Measurements from ENCODE around the gene TOMM20.
"Not testable (repeated sequence)": the region's sequence is repeated elsewhere in the genome, so short reads cannot be mapped to it uniquely, and the experiment has no call there.

Gene TOMM20

DNA sequence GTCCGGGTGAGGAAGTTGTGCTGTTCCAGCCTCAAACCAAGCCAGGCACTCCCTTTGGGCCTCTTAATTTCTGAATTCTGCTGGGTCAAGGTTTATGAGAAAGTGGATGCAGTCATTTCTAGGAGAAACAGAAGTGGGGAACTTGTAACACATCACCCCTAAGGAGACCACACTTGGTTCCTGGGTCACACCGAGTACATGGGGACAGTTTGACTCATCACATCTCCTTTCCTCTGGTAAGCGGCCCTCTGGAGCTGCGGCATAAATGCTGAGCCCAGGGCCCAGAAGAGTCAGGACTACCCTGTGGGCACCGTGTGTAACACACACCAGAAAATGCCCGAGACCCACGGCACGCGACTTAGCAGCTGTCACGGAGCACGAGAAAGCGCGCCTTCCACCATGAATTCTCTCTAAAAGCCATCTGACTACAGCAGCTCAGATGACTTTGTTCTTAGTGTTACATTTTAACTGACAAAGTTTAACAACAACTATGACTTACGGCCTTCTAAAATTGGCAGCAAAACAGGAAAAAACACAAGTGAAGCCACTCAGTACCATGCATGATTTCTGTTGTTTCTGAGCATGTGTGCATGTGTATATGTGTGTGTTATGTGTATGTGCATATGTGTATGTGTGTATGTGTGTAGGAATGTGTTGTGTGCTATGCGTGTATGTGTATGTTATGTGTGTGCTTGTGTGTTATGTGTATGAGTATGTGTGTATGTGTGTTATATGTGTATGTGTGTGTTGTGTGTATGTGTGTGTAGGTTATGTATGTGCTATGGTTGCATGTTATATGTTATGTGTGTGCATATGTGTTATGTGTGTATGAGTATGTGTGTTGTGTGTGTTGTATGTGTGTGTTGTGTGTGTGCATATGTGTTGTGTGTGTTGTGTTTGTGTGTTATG lies 50.8 kb downstream of the TOMM20 start:
- no peak for DNase-seq

DNA sequence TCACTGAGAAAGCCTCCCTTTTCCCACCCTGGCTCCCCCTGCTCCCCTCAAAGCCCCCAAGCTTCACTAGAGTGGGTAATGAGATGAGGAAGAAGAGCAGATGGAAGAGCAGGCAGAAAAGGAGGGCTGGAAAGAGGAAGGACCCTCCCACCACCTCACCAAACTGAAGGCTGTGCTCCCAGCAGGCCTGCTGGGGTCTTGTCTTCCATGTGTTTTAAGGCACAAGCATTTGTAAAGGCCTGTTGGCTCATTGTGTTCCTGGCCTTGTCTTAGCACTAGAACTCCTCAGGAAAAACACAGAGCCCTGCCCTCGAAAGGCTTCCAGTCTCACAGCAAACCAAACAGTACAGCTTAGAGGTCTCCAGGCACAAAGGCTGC lies 51.5 kb downstream of the TOMM20 start:
- DNase-seq = no peak

DNA sequence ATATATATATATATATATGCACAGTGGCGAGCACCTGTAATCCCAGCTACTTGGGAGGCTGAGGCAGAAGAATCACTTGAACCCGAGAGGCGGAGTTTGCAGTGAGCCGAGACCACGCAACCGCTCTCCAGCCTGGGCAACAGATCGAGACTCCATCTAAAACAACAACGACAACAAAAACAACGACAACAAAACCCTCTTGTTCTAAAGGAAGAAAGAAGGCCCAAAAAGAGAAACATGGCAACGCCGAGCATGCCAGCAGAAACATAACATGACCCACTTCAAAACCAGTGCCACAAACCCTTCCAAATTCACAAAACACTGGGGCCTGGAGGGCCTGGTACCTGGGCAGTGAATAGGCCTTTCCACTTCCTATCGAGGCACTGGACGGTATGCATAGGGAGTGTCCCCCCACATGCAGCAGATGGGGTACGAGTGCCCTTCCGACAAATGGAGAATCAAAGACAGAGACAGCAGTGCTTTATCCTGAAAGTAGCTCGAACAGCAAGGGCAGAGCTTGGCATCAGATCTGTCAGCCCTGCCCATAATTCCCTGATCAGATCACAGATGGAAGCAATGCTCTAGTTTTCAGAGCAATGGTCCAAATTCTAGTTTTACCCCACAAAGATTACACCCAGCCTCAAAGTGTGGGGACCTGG lies 52.0 kb downstream of the TOMM20 start:
- no peak for DNase-seq

DNA sequence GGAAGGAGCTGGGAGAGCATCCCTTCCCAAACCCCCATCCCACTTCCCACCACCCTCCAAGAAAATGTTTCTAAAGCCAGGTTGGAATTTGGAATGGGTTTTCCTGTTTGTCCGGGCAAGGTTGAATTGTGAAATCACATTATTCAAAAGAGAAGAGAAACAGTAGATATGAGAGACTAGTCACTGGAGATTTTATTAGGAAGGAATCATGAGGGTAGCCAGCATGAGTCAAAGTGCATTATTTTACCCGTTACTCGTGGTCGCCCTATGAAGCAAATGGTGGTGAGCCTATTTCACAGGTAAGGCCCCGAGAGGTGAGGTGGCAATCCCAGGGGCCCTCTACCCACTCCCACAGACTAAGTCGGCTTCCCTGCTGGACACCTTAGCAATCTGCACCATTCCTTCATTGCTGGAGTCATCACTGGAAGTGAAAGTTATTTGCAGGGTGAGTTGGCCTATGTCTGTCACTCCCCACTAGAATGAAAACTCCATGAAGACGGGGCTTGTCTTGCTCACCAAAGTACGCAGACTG lies 52.8 kb downstream of the TOMM20 start:
- DNase-seq = no peak

DNA sequence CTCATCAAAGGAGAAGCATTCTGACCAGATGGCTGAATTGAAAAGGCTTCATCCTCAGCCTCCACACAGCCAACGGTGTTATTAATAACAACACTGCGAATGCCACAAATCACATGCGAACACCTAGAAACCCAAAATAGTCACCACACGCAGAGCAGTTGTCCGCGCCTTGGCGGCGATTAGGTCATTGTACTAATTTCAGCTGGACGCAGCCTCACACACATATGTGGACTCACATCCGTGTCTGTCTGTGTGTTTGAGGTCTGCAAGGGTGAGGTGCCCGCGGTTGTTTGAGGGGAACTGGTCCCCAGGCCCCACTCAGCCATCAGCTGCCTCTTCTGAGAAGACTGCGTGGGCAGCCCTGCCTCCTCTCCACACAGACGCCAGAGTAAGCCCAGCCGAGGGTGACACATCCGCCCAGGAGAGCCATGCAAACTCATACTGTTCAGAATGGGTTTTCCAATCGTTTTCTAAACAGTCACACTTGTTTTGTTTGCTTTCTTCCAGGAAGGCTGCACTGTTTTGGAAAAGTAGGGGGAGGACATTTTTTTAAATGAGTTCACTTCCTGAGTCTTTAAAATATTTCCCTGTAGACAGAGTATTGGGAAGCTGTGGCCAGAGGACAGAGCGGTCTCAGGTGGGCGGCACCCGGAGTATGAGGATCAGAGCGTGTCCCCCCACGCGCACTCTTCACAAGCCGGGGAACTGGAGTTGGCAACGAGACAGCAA lies 53.4 kb downstream of the TOMM20 start:
- DNase-seq = no peak

DNA sequence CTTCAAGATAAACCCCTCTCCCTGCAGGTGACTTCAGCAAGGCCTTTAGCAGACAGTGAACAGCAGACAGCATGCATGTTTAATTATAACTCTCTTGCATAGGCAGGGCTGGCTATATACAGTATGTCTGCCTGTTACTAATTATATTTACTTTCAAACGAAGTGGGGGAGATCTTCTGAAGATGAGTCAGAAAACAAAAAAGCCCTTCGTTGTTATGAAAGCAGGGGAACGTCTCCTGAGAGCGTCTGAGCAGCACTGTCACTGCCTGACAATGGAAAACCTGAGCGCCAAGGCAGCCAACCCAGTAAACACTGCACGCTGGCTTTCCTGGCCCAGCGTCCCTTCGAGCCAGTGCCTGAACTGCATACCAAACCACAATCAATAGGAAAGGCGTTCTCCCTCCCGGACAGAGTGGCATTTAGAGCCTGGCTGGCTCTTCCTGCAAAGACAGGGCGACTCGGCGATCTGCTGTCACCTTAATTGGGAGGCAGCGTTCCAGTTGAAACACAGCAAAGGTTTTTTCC lies 54.1 kb downstream of the TOMM20 start:
- no peak for DNase-seq

DNA sequence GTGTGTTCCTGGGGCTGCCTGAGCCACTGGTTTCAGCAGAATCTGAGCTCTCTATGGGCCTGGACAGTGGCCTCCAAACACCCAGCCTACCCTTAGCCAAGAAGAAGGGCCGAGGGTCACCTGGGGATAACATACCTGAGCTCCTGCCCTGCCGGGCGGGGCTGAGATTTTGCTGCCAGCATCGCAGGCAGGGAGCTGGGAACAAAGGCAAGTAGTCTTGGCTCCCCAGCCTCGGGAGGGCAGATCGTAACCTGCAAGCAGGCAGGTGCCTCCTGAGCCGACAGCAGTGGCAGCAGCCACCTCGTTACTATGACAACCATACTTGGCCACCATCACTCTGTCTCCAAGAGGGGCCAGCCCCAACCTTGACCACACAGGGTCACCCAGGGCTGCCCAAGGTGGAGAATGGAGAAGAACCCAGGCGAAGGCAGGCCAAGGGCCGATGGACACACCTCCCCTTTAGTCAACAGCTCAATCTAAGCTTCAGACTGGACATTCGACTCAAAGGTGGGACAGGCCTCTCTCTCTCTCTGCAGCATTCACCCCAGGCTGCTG lies 54.6 kb downstream of the TOMM20 start:
- DNase-seq = no peak

DNA sequence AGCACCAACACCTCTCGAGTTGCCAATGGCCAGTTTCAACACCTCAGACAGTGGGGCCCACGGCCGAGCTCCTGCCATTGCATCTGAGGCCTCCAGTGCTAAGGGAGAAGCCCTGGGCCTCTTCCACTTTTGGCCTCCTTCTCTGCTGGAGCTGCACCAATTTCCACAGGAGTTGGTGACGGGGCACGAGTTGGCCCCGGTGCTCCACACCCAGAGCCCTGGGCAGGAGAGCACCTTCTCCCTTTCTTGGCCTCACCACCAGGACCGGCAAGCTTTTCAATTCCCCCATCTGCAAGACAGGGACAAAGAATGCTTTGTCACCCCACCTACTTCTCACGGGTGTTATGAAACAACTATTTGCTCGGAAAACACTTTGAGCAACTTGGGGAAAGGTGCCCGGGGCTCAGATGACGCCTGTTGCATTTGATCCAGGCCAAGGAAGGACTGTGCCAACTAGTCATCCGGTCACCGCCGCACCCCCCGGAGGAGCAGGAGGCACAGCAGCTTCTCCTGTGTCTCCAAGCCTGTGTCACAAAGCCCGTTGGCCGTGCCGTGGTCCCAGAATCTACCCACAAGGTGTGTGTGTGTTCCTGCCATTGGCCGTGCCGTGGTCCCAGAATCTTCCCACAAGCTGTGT lies 55.2 kb downstream of the TOMM20 start:
- DNase-seq = no peak

DNA sequence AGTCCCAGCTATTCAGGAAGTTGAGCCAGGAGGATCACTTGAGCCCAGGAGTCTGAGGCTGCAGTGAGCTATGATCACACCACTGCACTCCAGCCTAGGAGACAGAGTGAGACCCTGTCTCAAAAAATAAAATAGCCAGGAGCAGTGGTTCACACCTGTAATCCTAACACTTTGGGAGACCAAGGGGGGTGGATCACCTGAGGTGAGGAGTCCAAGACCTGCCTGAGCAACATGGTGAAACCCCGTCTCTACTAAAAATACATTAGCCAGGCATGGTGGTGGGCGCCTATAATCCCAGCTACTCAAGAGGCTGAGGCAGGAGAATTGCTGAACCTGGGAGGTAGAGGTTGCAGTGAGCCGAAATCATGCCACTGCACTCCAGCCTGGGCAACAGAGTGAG lies 56.1 kb downstream of the TOMM20 start:
- not testable (repeated sequence) for DNase-seq

DNA sequence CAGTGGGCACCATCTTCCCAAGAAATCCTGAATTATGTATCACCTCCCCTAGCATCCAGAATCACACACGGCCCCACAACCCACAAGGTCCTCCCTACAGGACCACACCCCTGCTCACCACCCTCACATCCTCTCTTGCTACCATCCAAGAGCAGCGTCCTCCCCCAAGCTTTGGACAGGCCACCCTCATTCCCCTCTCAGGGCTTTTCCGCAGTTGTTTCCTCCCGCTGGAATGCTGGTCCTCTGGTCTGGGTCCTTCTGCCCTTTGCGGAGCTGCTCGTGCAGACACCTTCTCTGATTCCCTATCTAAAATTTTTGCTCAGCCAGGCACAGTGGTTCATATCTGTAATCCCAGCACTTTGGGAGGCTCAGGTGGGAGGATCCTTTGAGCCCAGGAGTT lies 56.5 kb downstream of the TOMM20 start:
- DNase-seq = no peak

DNA sequence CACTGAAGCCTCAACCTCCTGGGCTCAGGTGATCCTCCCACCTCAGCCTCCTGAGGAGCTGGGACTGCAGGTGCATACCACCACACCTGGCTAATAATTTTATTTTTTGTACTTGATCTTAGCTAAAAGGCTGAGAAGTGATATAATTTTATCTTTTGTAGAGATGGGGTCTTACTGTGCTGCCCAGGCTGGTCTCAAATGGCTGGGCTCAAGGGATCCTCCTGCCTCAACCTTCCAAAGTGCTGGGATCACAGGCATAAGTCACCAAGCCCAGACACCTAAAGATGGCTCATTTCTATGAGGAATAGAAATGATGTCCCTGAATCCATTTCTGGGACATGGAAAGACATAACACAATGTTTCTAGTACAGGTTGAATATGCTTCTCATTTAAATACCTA lies 57.8 kb downstream of the TOMM20 start:
- DNase-seq = no peak

DNA sequence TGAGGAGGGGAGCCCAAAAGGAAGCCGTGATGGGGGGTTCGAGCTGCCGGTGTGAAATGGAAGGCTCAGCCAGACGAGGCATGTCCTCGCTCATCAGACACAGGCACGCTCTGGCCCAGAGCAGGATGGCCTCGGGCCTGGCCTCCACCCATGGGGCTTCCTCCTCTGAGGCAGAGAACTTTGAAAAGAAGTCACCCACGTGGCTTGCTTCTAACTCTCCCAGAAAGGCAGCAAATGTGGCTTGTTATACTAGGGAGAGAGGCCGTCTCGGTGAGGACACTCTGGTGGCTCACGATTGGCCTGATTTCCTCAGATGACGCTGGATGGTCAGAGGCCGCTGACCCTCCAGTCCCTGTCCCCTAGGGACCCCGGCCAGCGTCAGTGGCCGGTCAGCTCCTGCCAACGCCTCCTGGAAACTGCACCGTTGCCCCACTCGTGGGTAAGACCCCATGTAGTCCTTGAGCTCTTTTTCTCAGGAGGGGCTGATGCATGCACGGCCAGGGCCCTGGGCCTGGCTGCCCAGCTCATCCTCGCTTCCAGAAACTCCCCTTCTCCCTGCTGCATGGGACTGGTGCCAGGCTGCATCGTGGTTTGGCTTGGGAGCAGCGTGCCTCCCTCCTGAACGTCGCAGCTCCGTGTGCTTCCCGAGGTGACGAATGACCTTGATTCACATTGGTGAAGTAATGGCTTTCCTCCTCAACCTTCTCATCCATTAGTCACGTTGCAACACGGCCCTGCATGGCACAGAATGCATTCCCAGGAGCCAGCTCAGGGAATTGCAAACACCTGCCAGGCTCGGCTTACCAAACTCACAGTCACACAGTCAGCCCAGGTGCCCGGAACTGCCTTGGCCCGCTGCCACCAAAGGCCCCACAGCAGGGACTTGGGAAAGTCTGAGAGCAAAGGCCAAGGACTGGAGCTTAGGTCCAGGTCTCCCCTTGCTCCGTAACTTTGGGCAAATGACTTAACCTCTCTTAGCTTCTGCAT lies 58.8 kb downstream of the TOMM20 start:
- no peak for DNase-seq

DNA sequence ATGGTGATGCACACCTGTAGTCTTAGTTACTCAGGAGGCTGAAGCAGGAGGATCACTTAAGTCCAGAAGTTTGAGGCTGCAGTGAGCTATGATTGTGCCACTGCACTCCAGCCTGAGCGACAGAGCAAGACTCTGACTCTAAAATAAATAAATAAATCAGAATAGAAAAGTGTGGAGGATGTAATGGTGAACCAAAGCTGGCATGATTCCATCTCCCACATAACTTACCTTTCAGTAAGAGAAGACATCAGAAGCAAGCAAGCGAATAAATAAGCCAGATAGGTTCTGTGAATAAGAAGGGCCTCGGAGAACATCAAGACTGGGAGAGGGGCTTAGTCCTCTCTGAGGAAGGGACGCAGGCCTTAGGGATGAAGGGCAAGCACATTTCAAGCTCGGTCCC lies 59.5 kb downstream of the TOMM20 start:
- DNase-seq = no peak

DNA sequence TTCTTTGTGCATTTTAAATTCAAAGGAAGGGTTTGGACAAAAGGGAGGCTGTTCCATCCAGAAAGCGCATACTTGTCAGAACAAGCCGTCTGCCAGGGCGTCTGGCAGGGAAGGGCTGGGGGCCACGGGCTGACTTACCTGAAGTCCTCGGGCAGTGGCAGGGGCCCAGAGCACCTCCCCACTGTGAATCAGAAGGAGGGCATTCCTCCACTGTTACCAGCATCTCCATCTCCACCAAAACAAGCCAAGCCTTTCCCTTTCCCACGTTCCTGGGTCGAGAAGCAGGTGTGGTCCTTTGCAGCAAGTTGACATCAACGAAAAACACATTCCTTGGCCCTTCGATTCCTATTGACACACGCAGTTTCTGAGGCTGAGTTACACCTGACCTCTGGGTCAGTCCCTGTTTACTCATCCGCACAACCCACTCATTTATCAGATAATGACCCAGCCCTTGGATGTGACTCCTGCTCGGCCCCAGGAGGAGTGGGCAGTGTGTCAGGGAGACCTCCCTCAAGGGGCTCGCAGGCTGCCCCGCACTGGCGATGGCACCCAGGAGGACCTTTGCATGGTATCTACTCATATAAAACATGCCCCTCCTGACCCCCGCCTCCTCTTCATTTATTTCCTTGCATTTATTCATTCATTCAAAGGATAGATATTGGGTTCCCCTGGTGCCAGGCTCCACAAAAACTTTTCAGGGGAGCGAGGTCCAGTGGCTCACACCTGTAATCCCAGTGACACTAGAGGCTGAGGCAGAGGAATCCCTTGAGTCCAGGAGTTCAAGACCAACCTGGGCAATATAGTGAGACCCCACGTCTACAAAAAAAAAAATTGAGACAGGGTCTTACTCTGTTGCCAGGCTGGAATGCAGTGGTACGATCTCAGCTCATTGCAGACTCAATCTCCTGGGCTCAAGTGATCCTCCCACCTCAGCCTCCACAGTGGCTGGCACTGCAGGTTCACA lies 60.2 kb downstream of the TOMM20 start:
- DNase-seq = no peak

DNA sequence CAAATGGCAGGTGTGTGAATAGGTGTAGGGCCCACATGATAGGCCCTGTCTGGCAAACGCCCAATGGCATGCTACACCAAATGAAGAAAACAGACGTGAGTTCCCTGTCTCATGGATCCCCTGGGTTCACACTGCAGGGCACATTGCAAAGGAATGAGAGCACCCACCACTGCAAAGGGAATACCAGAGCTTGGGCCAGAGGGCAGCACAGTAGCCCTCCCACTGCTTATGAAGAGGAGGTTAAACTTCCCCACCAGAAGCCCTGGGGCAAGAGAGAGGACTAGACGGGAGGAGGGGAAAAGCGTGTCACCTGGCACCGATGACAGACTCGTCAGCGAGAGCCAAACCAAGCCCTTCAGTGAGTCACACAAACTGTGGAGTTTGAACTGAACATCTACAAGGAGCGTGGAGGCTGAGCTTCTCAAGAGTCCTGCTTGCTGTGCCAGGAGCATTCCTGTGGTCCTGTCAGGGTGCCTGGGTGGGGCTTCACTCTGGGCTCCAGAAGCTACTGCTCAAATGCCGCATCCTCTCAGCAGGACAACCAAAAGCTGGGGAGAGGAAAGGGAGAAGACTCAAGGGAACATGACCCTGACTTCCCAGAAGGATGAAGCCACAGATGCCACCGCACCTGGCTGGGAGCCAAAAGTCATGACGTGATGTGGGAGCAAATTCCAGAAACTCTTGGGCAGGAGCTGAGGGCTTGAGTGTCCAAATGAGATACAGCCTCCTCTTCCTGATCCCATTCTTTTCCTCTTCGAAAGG lies 61.1 kb downstream of the TOMM20 start:
- no peak for DNase-seq

DNA sequence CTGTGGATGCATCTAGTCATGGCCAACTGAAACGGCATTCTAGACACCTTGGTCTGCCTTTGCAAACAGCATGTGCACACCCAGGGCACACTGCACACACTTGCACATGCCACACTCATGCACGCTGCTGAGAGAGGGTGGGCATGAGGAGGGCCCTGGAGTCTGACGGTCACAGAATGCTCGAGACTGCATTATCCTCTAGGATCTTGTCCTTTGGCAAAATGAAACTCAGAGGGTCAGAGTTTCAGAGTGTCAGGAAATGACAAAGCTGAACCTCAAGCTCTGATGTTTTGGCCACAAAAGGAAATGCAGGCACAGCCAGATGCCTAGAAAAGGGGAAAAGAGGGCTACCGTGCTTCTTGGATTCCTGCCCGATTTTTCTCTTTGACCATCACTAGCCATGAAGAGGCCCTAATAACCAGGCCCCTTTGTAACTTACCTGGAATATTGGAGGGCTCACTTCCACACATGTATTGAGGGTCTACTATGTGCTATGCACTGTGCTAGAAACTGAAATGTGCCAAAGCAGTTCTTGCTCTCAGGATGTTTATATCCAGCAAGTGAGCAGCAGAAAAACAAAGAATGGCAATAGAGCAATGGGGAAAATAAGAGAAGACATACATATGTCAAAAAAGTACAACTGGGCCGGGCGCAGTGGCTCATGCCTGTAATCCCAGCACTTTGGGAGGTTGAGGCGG lies 65.4 kb downstream of the TOMM20 start:
- no peak for DNase-seq

DNA sequence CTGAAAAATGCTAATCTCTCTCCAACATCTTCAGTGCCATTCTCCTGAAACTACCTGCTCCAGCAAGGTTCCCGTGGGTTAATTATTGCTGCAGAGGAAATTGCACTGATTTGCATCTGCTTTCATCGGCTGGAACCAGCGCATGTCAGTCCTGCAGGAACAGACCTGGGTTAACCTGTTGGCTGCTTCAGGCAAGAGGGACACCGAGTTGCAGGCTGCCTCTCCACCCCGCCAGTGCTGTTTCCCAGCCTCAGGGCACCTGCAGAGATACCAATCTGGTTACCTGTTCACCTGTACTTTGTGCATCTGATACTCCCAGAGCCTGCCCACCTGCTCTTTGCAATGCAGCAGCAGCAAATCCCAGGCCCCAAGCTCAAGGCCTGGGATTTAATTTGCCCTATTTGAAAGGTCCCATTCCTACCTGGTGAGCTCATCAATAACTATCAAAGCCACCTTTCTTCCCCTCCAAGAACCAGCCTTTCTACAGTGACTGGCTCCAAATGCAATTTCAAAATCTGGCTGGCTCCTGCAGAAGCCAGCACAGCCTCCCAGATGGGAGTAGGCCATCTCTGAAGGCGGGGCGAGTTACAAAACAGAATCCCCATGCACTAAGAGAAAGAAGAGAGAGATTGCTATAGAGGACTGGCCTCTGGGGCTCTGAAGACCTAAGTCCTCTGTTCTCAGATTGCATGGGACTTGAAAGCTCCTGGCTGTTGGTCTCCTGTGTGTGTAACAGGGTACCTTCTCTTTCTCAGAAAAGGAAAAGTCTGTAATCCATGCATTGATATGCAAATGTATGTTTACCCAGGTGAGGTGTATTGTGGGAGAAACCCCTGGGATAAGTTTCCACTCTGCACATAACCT lies 67.8 kb downstream of the TOMM20 start:
- no peak for DNase-seq
